SK-N-SH (cell line): Measurements from ENCODE around the gene KRT17. TPM values are rescaled to one million over a fixed set of nuclear protein-coding genes. Genes with fewer than 3 reads are reported as not detected.

Source experiments
- CTCF ChIA-PET: fragments of 300-600, 350-600 bp; formaldehyde crosslinking; extraction: SDS; loops from one replicate; lab custom pipeline; 2021; lab: Yijun Ruan, JAX
- POLR2A ChIA-PET: fragments of 350-600 bp; sonication (Branson Sonifier 250); formaldehyde crosslinking; extraction: SDS; loops from one replicate; lab custom pipeline; 2020; ENCODE audit warnings: antibody characterized with exemption, inconsistent platforms; lab: Yijun Ruan, JAX
- DNase-seq: peaks from one replicate; pipeline ENCODE4 v3.0.0; 2012
- H2AFZ ChIP-seq: fragments of 200-600 bp; sonication (generic); 2 replicates; pipeline ENCODE4 v1.8.1; 2016; ENCODE audit warnings: antibody characterized with exemption, mild to moderate bottlenecking, low read depth
- H3F3A ChIP-seq: fragments of 200-600 bp; sonication (generic); replicated peaks from 2 replicates; pipeline ENCODE3; 2016; ENCODE audit warnings: antibody characterized with exemption, mild to moderate bottlenecking; ENCODE audit not compliant: insufficient read depth
- H3K27ac ChIP-seq, 2 experiments: fragments of 200-500 bp in 1 of 2; fragments of 200-600 bp in 1 of 2; sonication (Bioruptor generic) in 1 of 2; sonication (generic), shearing (Covaris generic) in 1 of 2; 2 replicates each; pipeline versions ENCODE4 v1.5.1 to v1.6.1; 2014 to 2016; ENCODE audit warnings: low read depth in 2 of 2, inconsistent platforms in 1 of 2, low read length in 1 of 2, mild to moderate bottlenecking in 1 of 2, mixed read lengths in 1 of 2
- H3K27me3 ChIP-seq: fragments of 200-600 bp; sonication (generic), shearing (Covaris generic); 2 replicates; pipeline ENCODE4 v1.6.1; 2016; ENCODE audit warnings: mixed run types; ENCODE audit not compliant: insufficient read depth
- H3K36me3 ChIP-seq, 2 experiments: fragments of 200-500 bp in 1 of 2; fragments of 200-600 bp in 1 of 2; sonication (Bioruptor generic) in 1 of 2; sonication (generic) in 1 of 2; replicated peaks in 1 of 2; 2 replicates each; pipeline versions ENCODE3 to v1.5.1; 2014 to 2016; ENCODE audit warnings: low read length in 1 of 2, mild to moderate bottlenecking in 1 of 2; ENCODE audit not compliant: insufficient read depth in 2 of 2, control insufficient read depth in 1 of 2
- H3K4me1 ChIP-seq, 2 experiments: fragments of 200-500 bp in 1 of 2; fragments of 200-600 bp in 1 of 2; sonication (Bioruptor generic) in 1 of 2; sonication (generic), shearing (Covaris generic) in 1 of 2; 2 replicates each; pipeline versions ENCODE4 v1.5.1 to v1.6.1; 2014 to 2016; ENCODE audit warnings: low read depth in 1 of 2, low read length in 1 of 2, mixed run types in 1 of 2; ENCODE audit not compliant: insufficient read depth in 2 of 2, control insufficient read depth in 1 of 2
- H3K4me2 ChIP-seq: fragments of 200-600 bp; sonication (generic), shearing (Covaris generic); 2 replicates; pipeline ENCODE4 v1.6.1; 2017; ENCODE audit warnings: mixed run types
- H3K4me3 ChIP-seq, 2 experiments: fragments of 200-500 bp in 1 of 2; fragments of 200-600 bp in 1 of 2; sonication (Bioruptor generic) in 1 of 2; sonication (generic), shearing (Covaris generic) in 1 of 2; 2 replicates each; pipeline versions ENCODE4 v1.5.1 to v1.8.1; 2014 to 2016; ENCODE audit warnings: low read depth in 2 of 2, inconsistent platforms in 1 of 2, low read length in 1 of 2, mild to moderate bottlenecking in 1 of 2, mixed read lengths in 1 of 2, moderate library complexity in 1 of 2
- H3K79me2 ChIP-seq: fragments of 200-600 bp; sonication (generic); 2 replicates; pipeline ENCODE4 v1.8.1; 2017; ENCODE audit warnings: mild to moderate bottlenecking; ENCODE audit not compliant: insufficient read depth
- H3K9ac ChIP-seq: fragments of 200-600 bp; sonication (generic); 2 replicates; pipeline ENCODE4 v1.6.1; 2017; ENCODE audit warnings: mixed run types
- H3K9me2 ChIP-seq: fragments of 200-600 bp; sonication (generic); 2 replicates; pipeline ENCODE4 v1.6.1; 2017; ENCODE audit warnings: mixed run types
- H3K9me3 ChIP-seq: fragments of 200-600 bp; sonication (generic); 2 replicates; pipeline ENCODE4 v1.6.1; 2017; ENCODE audit warnings: mixed run types, mild to moderate bottlenecking, moderate library complexity
- H4K20me1 ChIP-seq: fragments of 200-600 bp; sonication (generic); 2 replicates; pipeline ENCODE4 v1.6.1; 2017; ENCODE audit warnings: mild to moderate bottlenecking, mixed run types; ENCODE audit not compliant: insufficient read depth
- CHD2 ChIP-seq: fragments of 150-350 bp; IDR thresholded peaks from 2 replicates; pipeline ENCODE4 v1.6.1; 2018; ENCODE audit warnings: low read length; ENCODE audit not compliant: partially characterized antibody
- EP300 ChIP-seq, 2 experiments: IDR thresholded peaks; 2 replicates each; pipeline versions ENCODE4 v1.4.0 to v1.6.1; 2012; ENCODE audit warnings: borderline replicate concordance in 1 of 2, low read depth in 1 of 2, low read length in 1 of 2
- MEF2A ChIP-seq: IDR thresholded peaks from 2 replicates; pipeline ENCODE4 v1.4.0; 2012; ENCODE audit warnings: low read depth, borderline replicate concordance
- NFIC ChIP-seq: IDR thresholded peaks from 2 replicates; pipeline ENCODE4 v1.4.0; 2012; ENCODE audit warnings: borderline replicate concordance
- NRF1 ChIP-seq: IDR thresholded peaks from 2 replicates; pipeline ENCODE4 v1.6.1; 2012; ENCODE audit warnings: low read depth, mild to moderate bottlenecking, low read length
- PBX3 ChIP-seq: IDR thresholded peaks from 2 replicates; pipeline ENCODE4; 2012
- POLR2AphosphoS5 ChIP-seq: IDR thresholded peaks from 2 replicates; pipeline ENCODE4 v1.6.1; 2012; ENCODE audit warnings: low read depth, low read length
- RAD21 ChIP-seq: IDR thresholded peaks from 2 replicates; pipeline ENCODE4 v1.6.1; 2012; ENCODE audit warnings: mild to moderate bottlenecking, low read length
- SMC3 ChIP-seq: IDR thresholded peaks from 2 replicates; pipeline ENCODE4 v1.6.1; 2012; ENCODE audit warnings: low read depth, low read length, improper control_type of control experiment
- TEAD4 ChIP-seq: IDR thresholded peaks from 2 replicates; pipeline ENCODE4 v1.4.0; 2012; ENCODE audit warnings: mild to moderate bottlenecking, borderline replicate concordance; ENCODE audit not compliant: insufficient read depth
- YY1 ChIP-seq: IDR thresholded peaks from 2 replicates; pipeline ENCODE4 v1.4.0; 2012; ENCODE audit warnings: low read depth, mild to moderate bottlenecking
- WGBS: methylation state at CpG from one replicate; pipeline ENCODE4 v1.1.6; 2017; ENCODE audit warnings: low lambda C conversion rate; 5-methylcytosine and 5-hydroxymethylcytosine counted together
- polyA plus RNA-seq, 3 experiments: library from polyadenylated mRNA; depleted of rRNA; stranded (reverse); fragments of >200 nt; gene quantifications; 2 replicates each; pipeline ENCODE4 v1.2.3, GENCODE V29; 2012
- TF ChIP-seq, protein P1 (sequence below): IDR thresholded peaks from 2 replicates; pipeline ENCODE4 v1.4.0; 2012; ENCODE audit warnings: low read depth
- TF ChIP-seq, protein P2 (sequence below): fragments of 200-600 bp; sonication (generic); IDR thresholded peaks from 2 replicates; pipeline ENCODE4 v1.6.1; 2017; ENCODE audit warnings: antibody characterized with exemption, mild to moderate bottlenecking, moderate library complexity

Gene KRT17
- polyA plus RNA-seq, 1 of the 3 experiments (the other 2 are of a cell fraction): 0.39 TPM

GRCh38 chr17:41620583-41621434 is 3.6 kb downstream of the KRT17 start:
- H3K9me2 ChIP-seq: no peaks in the 10 kb centered on the region
- no peak for TF ChIP-seq RAD21
- no peak for TF ChIP-seq CHD2
- no peak for TF ChIP-seq SMC3
- TF ChIP-seq NFIC: no peak
- TF ChIP-seq TEAD4: no peak
- TF ChIP-seq, protein P1, sequence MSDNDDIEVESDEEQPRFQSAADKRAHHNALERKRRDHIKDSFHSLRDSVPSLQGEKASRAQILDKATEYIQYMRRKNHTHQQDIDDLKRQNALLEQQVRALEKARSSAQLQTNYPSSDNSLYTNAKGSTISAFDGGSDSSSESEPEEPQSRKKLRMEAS: no peak
- TF ChIP-seq, protein P2, sequence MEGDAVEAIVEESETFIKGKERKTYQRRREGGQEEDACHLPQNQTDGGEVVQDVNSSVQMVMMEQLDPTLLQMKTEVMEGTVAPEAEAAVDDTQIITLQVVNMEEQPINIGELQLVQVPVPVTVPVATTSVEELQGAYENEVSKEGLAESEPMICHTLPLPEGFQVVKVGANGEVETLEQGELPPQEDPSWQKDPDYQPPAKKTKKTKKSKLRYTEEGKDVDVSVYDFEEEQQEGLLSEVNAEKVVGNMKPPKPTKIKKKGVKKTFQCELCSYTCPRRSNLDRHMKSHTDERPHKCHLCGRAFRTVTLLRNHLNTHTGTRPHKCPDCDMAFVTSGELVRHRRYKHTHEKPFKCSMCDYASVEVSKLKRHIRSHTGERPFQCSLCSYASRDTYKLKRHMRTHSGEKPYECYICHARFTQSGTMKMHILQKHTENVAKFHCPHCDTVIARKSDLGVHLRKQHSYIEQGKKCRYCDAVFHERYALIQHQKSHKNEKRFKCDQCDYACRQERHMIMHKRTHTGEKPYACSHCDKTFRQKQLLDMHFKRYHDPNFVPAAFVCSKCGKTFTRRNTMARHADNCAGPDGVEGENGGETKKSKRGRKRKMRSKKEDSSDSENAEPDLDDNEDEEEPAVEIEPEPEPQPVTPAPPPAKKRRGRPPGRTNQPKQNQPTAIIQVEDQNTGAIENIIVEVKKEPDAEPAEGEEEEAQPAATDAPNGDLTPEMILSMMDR: no peak
- no peak for TF ChIP-seq MEF2A
- no peak for TF ChIP-seq NRF1
- no peak for TF ChIP-seq YY1
- no peak for TF ChIP-seq EP300 (IDR thresholded peaks at IDR 0.05; ENCODE audit: borderline replicate concordance in 1 of 2, low read depth in 1 of 2, low read length in 1 of 2)
- no peak for TF ChIP-seq PBX3
- no peak for TF ChIP-seq POLR2AphosphoS5
- 66% methylated on average over 11 of the region's 21 CpGs for WGBS
- no peak overlapping the region for H3K4me2 ChIP-seq
- H3F3A ChIP-seq: no peaks in the 10 kb centered on the region
- no peak overlapping the region for H3K27ac ChIP-seq
- DNase-seq: no peak
- H3K9ac ChIP-seq: no peak overlapping the region
- no peaks in the 10 kb centered on the region for H3K36me3 ChIP-seq
- POLR2A ChIA-PET: interaction anchor here (0.9 kb wide), 1 partner anchor 26 kb away, joined by 3 read pairs; no protein-coding TSS in a partner anchor
- H3K79me2 ChIP-seq: no peaks in the 10 kb centered on the region
- H2AFZ ChIP-seq: no peak overlapping the region
- no peaks in the 10 kb centered on the region for H3K9me3 ChIP-seq
- H3K4me1 ChIP-seq: peaks cover 0 to 19% of the 10 kb centered on the region in 2 experiments; a peak in 1 of 4 replicates
- no peaks in the 10 kb centered on the region for H4K20me1 ChIP-seq
- no peaks in the 10 kb centered on the region for H3K27me3 ChIP-seq
- CTCF ChIA-PET: interaction anchor here (1.1 to 3.4 kb wide), 5 partner anchors 15 to 72 kb away, joined by 4 to 27 read pairs (median 5); no protein-coding TSS in a partner anchor
- no peak overlapping the region for H3K4me3 ChIP-seq
